GM23338 (cell line): ENCODE data around the gene CPA3.

Experiments
- EZH2phosphoT487 ChIP-seq: fragments of 200-600 bp; sonication (generic); IDR thresholded peaks from one replicate; pipeline ENCODE4 v1.8.1; 2018; ENCODE audit warnings: antibody characterized with exemption; ENCODE audit not compliant: unreplicated experiment
- NANOG ChIP-seq: IDR thresholded peaks from 2 replicates; pipeline ENCODE4 v1.6.1; 2016; ENCODE audit warnings: antibody characterized with exemption, borderline replicate concordance
- POLR2AphosphoS5 ChIP-seq: IDR thresholded peaks from 2 replicates; pipeline ENCODE4 v1.6.1; 2016; ENCODE audit warnings: antibody characterized with exemption, low read depth
- ZNF331 ChIP-seq: fragments of 250-450 bp; sonication (Bioruptor Pico); IDR thresholded peaks from 2 replicates; pipeline ENCODE4 v1.5.0; 2020; ENCODE audit warnings: low read depth, mild to moderate bottlenecking, moderate library complexity
- TF ChIP-seq, protein P1 (sequence below), 2 experiments: fragments of 200-600 bp in 1 of 2; sonication (generic) in 1 of 2; conservative IDR thresholded peaks; 2 replicates each; pipeline versions ENCODE4 v1.5.1 to v1.6.1; 2016 to 2017; ENCODE audit warnings: antibody characterized with exemption in 2 of 2, low read depth in 2 of 2, mild to moderate bottlenecking in 2 of 2, moderate library complexity in 1 of 2
- TF ChIP-seq, protein P2 (sequence below): fragments of 250-450 bp; sonication (Bioruptor Pico); IDR thresholded peaks from 2 replicates; pipeline ENCODE4 v1.5.0; 2020; ENCODE audit warnings: mild to moderate bottlenecking, moderate library complexity
- TF ChIP-seq, protein P3 (sequence below): IDR thresholded peaks from 2 replicates; pipeline ENCODE4 v1.6.1; 2016; ENCODE audit warnings: antibody characterized with exemption

DNA sequence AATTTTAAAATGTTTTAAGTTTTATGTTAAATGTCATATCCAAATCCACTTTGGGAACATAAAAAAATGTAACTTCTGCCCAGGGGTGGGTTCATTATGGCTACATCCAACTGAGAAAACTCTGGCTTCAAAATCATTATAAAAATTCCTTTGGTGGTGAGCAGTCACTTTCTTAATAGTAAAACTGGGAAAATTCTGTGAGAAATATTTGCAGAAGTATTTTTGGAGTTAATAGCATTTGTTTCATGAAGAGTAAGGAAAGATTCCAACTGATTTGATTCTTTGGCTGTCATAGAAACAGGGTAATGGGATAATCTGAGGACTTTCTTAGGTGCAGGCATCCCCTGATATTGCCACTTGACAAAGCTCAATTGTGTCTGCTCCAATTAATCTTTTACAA, 38.8 kb downstream of the CPA3 start:
- no peak for TF ChIP-seq POLR2AphosphoS5
- TF ChIP-seq, protein P1, sequence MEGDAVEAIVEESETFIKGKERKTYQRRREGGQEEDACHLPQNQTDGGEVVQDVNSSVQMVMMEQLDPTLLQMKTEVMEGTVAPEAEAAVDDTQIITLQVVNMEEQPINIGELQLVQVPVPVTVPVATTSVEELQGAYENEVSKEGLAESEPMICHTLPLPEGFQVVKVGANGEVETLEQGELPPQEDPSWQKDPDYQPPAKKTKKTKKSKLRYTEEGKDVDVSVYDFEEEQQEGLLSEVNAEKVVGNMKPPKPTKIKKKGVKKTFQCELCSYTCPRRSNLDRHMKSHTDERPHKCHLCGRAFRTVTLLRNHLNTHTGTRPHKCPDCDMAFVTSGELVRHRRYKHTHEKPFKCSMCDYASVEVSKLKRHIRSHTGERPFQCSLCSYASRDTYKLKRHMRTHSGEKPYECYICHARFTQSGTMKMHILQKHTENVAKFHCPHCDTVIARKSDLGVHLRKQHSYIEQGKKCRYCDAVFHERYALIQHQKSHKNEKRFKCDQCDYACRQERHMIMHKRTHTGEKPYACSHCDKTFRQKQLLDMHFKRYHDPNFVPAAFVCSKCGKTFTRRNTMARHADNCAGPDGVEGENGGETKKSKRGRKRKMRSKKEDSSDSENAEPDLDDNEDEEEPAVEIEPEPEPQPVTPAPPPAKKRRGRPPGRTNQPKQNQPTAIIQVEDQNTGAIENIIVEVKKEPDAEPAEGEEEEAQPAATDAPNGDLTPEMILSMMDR (conservative IDR thresholded peaks at IDR 0.05; ENCODE audit: low read depth in 2 of 2) = no peak
- TF ChIP-seq, protein P2, sequence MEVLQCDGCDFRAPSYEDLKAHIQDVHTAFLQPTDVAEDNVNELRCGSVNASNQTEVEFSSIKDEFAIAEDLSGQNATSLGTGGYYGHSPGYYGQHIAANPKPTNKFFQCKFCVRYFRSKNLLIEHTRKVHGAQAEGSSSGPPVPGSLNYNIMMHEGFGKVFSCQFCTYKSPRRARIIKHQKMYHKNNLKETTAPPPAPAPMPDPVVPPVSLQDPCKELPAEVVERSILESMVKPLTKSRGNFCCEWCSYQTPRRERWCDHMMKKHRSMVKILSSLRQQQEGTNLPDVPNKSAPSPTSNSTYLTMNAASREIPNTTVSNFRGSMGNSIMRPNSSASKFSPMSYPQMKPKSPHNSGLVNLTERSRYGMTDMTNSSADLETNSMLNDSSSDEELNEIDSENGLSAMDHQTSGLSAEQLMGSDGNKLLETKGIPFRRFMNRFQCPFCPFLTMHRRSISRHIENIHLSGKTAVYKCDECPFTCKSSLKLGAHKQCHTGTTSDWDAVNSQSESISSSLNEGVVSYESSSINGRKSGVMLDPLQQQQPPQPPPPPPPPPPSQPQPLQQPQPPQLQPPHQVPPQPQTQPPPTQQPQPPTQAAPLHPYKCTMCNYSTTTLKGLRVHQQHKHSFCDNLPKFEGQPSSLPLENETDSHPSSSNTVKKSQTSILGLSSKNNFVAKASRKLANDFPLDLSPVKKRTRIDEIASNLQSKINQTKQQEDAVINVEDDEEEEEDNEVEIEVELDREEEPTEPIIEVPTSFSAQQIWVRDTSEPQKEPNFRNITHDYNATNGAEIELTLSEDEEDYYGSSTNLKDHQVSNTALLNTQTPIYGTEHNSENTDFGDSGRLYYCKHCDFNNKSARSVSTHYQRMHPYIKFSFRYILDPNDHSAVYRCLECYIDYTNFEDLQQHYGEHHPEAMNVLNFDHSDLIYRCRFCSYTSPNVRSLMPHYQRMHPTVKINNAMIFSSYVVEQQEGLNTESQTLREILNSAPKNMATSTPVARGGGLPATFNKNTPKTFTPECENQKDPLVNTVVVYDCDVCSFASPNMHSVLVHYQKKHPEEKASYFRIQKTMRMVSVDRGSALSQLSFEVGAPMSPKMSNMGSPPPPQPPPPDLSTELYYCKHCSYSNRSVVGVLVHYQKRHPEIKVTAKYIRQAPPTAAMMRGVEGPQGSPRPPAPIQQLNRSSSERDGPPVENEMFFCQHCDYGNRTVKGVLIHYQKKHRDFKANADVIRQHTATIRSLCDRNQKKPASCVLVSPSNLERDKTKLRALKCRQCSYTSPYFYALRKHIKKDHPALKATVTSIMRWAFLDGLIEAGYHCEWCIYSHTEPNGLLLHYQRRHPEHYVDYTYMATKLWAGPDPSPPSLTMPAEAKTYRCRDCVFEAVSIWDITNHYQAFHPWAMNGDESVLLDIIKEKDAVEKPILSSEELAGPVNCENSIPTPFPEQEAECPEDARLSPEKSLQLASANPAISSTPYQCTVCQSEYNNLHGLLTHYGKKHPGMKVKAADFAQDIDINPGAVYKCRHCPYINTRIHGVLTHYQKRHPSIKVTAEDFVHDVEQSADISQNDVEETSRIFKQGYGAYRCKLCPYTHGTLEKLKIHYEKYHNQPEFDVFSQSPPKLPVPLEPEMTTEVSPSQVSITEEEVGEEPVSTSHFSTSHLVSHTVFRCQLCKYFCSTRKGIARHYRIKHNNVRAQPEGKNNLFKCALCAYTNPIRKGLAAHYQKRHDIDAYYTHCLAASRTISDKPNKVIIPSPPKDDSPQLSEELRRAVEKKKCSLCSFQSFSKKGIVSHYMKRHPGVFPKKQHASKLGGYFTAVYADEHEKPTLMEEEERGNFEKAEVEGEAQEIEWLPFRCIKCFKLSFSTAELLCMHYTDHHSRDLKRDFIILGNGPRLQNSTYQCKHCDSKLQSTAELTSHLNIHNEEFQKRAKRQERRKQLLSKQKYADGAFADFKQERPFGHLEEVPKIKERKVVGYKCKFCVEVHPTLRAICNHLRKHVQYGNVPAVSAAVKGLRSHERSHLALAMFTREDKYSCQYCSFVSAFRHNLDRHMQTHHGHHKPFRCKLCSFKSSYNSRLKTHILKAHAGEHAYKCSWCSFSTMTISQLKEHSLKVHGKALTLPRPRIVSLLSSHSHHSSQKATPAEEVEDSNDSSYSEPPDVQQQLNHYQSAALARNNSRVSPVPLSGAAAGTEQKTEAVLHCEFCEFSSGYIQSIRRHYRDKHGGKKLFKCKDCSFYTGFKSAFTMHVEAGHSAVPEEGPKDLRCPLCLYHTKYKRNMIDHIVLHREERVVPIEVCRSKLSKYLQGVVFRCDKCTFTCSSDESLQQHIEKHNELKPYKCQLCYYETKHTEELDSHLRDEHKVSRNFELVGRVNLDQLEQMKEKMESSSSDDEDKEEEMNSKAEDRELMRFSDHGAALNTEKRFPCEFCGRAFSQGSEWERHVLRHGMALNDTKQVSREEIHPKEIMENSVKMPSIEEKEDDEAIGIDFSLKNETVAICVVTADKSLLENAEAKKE (CRISPR knock-in tag) = no peak
- no peak for TF ChIP-seq EZH2phosphoT487
- no peak for TF ChIP-seq NANOG
- no peak for TF ChIP-seq ZNF331 (CRISPR knock-in tag)
- TF ChIP-seq, protein P3, sequence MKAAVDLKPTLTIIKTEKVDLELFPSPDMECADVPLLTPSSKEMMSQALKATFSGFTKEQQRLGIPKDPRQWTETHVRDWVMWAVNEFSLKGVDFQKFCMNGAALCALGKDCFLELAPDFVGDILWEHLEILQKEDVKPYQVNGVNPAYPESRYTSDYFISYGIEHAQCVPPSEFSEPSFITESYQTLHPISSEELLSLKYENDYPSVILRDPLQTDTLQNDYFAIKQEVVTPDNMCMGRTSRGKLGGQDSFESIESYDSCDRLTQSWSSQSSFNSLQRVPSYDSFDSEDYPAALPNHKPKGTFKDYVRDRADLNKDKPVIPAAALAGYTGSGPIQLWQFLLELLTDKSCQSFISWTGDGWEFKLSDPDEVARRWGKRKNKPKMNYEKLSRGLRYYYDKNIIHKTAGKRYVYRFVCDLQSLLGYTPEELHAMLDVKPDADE = no peak
